Endodermal cell (in vitro differentiated cells): ENCODE data around the gene USH1G. TPM values are rescaled to one million over a fixed set of nuclear protein-coding genes. Genes with fewer than 3 reads are reported as not detected.
A peak's percentile ranks its signal among the peaks of the same experiment; 100 is the strongest.
"Not testable (repeated sequence)": the region's sequence is repeated elsewhere in the genome, so short reads cannot be mapped to it uniquely, and the experiment has no call there.

Experiments
- DNase-seq: peaks from one replicate; pipeline ENCODE4 v3.0.0-alpha.2; 2017
- H3K27ac ChIP-seq: 2 replicates; pipeline ENCODE4 v1.5.1; 2013; ENCODE audit warnings: mild to moderate bottlenecking, low read depth, low read length, moderate library complexity
- H3K27me3 ChIP-seq: 2 replicates; pipeline ENCODE4 v1.6.1; 2013; ENCODE audit warnings: mild to moderate bottlenecking, low read length, moderate library complexity; ENCODE audit not compliant: insufficient read depth, control insufficient read depth, poor library complexity, severe bottlenecking
- H3K36me3 ChIP-seq: 2 replicates; pipeline ENCODE4 v1.7.0; 2013; ENCODE audit warnings: mild to moderate bottlenecking, low read length, moderate library complexity; ENCODE audit not compliant: control insufficient read depth, insufficient read depth
- H3K4me1 ChIP-seq: one replicate; pipeline ENCODE4 v1.7.0; 2013; ENCODE audit warnings: low read length; ENCODE audit not compliant: control insufficient read depth, insufficient read depth
- H3K4me3 ChIP-seq: 2 replicates; pipeline ENCODE4 v1.5.1; 2013; ENCODE audit warnings: mild to moderate bottlenecking, low read length, moderate library complexity
- H3K9ac ChIP-seq: 2 replicates; pipeline ENCODE4 v1.6.1; 2013; ENCODE audit warnings: mild to moderate bottlenecking, low read length, moderate library complexity; ENCODE audit not compliant: poor library complexity, severe bottlenecking; ENCODE audit errors: extremely low read depth
- H3K9me3 ChIP-seq: 2 replicates; pipeline ENCODE4 v1.6.1; 2013; ENCODE audit warnings: mild to moderate bottlenecking, low read length, moderate library complexity; ENCODE audit not compliant: control insufficient read depth
- H3K27ac Mint-ChIP-seq: 2 replicates; pipeline ENCODE4 v1.8.0; 2020; ENCODE audit warnings: mixed read lengths
- H3K27me3 Mint-ChIP-seq: 2 replicates; pipeline ENCODE4 v1.8.0; 2021; ENCODE audit warnings: mild to moderate bottlenecking, mixed read lengths; ENCODE audit not compliant: insufficient read depth
- H3K36me3 Mint-ChIP-seq: 2 replicates; pipeline ENCODE4 v1.8.0; 2020; ENCODE audit warnings: low read depth, mixed read lengths
- H3K4me1 Mint-ChIP-seq: 2 replicates; pipeline ENCODE4 v1.8.0; 2020; ENCODE audit warnings: mixed read lengths
- H3K4me3 Mint-ChIP-seq: 2 replicates; pipeline ENCODE4 v1.8.0; 2020; ENCODE audit warnings: mild to moderate bottlenecking, moderate library complexity, mixed read lengths
- H3K9me3 Mint-ChIP-seq: 2 replicates; pipeline ENCODE4 v1.8.0; 2020; ENCODE audit warnings: mild to moderate bottlenecking, mixed read lengths
- CTCF ChIP-seq: fragments of 200-600 bp; sonication (generic); conservative IDR thresholded peaks from 2 replicates; pipeline ENCODE4 v1.5.0; 2021; ENCODE audit warnings: antibody characterized with exemption, mild to moderate bottlenecking
- WGBS, 2 experiments: methylation state at CpG; one replicate each; pipeline versions ENCODE4 v1.1.5 to v1.1.7; 2013; ENCODE audit warnings: missing lambda C conversion rate in 2 of 2, mixed read lengths in 1 of 2; ENCODE audit not compliant: insufficient coverage in 1 of 2, insufficient read length in 1 of 2; 5-methylcytosine and 5-hydroxymethylcytosine counted together
- total RNA-seq, 2 donors: library from RNA; stranded (reverse); fragmentation: NEBNext Ultra II Directional in 1 of 2; extraction: Animal tissue kit (Norgen Biotek cat#: 25700) in 1 of 2; gene quantifications; 2 replicates in 1 of 2; 3 replicates in 1 of 2; pipeline ENCODE4 v1.2.1, GENCODE V29; 2021

USH1G gene
- total RNA-seq, 2 donors from 2014 or later, result 0.11 to 0.13 TPM

GRCh38 chr17:74916851-74917199 is 6.2 kb downstream of the USH1G start:
- no peak overlapping the region for H3K4me3 Mint-ChIP-seq
- H3K9me3 Mint-ChIP-seq, result peaks cover 4% of the 10 kb centered on the region
- Histone ChIP-seq H3K4me3 (no peak overlapping the region), H3K4me1 (no peaks in the 10 kb centered on the region), H3K9me3 (no peaks in the 10 kb centered on the region), H3K36me3 (no peaks in the 10 kb centered on the region), H3K27ac (no peak overlapping the region), H3K9ac (no peak overlapping the region), H3K27me3 (peaks cover 6% of the 10 kb centered on the region)
- H3K36me3 Mint-ChIP-seq, result no peaks in the 10 kb centered on the region
- TF ChIP-seq CTCF, result no peak
- 93 to 100% methylated on average over 3 to 11 of the region's 11 CpGs for WGBS, 2 experiments
- peaks cover 38% of the 10 kb centered on the region for H3K27me3 Mint-ChIP-seq
- peak; percentile 45 for DNase-seq
- peaks cover 2% of the 10 kb centered on the region for H3K4me1 Mint-ChIP-seq
- H3K27ac Mint-ChIP-seq, result no peak overlapping the region

GRCh38 chr17:74916136-74916850 is 6.8 kb downstream of the USH1G start:
- peaks cover 2% of the 10 kb centered on the region for H3K4me1 Mint-ChIP-seq

GRCh38 chr17:74911423-74911822 is 11.6 kb downstream of the USH1G start:
- H3K27ac Mint-ChIP-seq, H3K4me3 Mint-ChIP-seq, H3K36me3 Mint-ChIP-seq, H3K27ac ChIP-seq, H3K4me3 ChIP-seq, H3K9me3 ChIP-seq, H3K4me1 ChIP-seq, DNase-seq, H3K9ac ChIP-seq, H3K27me3 ChIP-seq, H3K9me3 Mint-ChIP-seq, H3K36me3 ChIP-seq: not testable (repeated sequence)
- 87 to 95% methylated on average over 4 to 8 of the region's 8 CpGs for WGBS, 2 experiments
- peaks cover 23% of the 10 kb centered on the region for H3K27me3 Mint-ChIP-seq
- H3K4me1 Mint-ChIP-seq, result peaks cover 14% of the 10 kb centered on the region

More at GRCh38 chr17:74916136-74916850, 6.8 kb downstream of the USH1G start:
- no peaks in the 10 kb centered on the region for H3K4me1 ChIP-seq
- H3K4me3 Mint-ChIP-seq, result no peak overlapping the region
- H3K27ac ChIP-seq, result no peak overlapping the region
- no peaks in the 10 kb centered on the region for H3K9me3 ChIP-seq
- no peaks in the 10 kb centered on the region for H3K36me3 Mint-ChIP-seq
- DNase-seq, result no peak
- no peak overlapping the region for H3K4me3 ChIP-seq
- no peak for TF ChIP-seq CTCF
- H3K27ac Mint-ChIP-seq, result no peak overlapping the region
- peaks cover 4% of the 10 kb centered on the region for H3K9me3 Mint-ChIP-seq
- no peak overlapping the region for H3K9ac ChIP-seq
- peaks cover 34% of the 10 kb centered on the region for H3K27me3 Mint-ChIP-seq
- no peaks in the 10 kb centered on the region for H3K36me3 ChIP-seq
- H3K27me3 ChIP-seq, result peaks cover under 1% of the 10 kb centered on the region
- WGBS, 2 experiments, result 89 to 95% methylated on average over 6 to 13 of the region's 13 CpGs

GRCh38 chr17:74909097-74909496 is 14.0 kb downstream of the USH1G start:
- H3K27me3 ChIP-seq, H3K9me3 ChIP-seq, H3K27ac Mint-ChIP-seq, H3K27ac ChIP-seq, H3K4me3 ChIP-seq, H3K9ac ChIP-seq, H3K9me3 Mint-ChIP-seq, H3K36me3 Mint-ChIP-seq, H3K36me3 ChIP-seq, H3K4me1 ChIP-seq, H3K4me3 Mint-ChIP-seq: not testable (repeated sequence)
- H3K4me1 Mint-ChIP-seq, result peaks cover 14% of the 10 kb centered on the region
- 57 to 69% methylated on average over 4 of the region's 4 CpGs for WGBS, 2 experiments
- DNase-seq, result peak; percentile 76
- TF ChIP-seq CTCF, result peak; percentile 32
- H3K27me3 Mint-ChIP-seq, result peaks cover 16% of the 10 kb centered on the region
